Measurements from ENCODE around the gene SWT1. TPM values are rescaled to one million over a fixed set of nuclear protein-coding genes. Genes with fewer than 3 reads are reported as not detected.

Gene SWT1
- total and polyA plus RNA-seq, 2 of the 13 experiments (the other 11 are each of a cell fraction or from before 2014, with no cell fraction given): 1.7 to 2.5 TPM

- BruUV-seq (replicated peaks): no TSS peak
- ATAC-seq (no peak), DNase-seq (ENCODE audit: low spot score) (no peak), FAIRE-seq (no peak)
- Histone ChIP-seq H3K4me1 (ENCODE audit: insufficient read depth, low read length) (peaks cover 10% of the 10 kb centered on the region), H3K4me3 (replicated peaks in 1 of 3; ENCODE audit: insufficient read depth in 1 of 3, low read depth in 2 of 3, low read length in 3 of 3) (no peak overlapping the region), H3K79me2 (ENCODE audit: insufficient read depth, low read length) (no peaks in the 10 kb centered on the region), H3K27ac (ENCODE audit: extremely low read length, insufficient read depth, low read length) (no peak overlapping the region), H3K27me3 (ENCODE audit: control insufficient read depth in 1 of 2, insufficient read depth in 2 of 2, low read length in 2 of 2) (no peaks in the 10 kb centered on the region), H2AFZ (ENCODE audit: low read length) (no peak overlapping the region), H3K4me2 (ENCODE audit: low read depth, low read length) (no peak overlapping the region), H3K9me3 (ENCODE audit: low read length) (no peaks in the 10 kb centered on the region), H3K9ac (ENCODE audit: insufficient read depth, low read depth, low read length) (no peak overlapping the region), H4K20me1 (ENCODE audit: insufficient read depth, low read length) (no peaks in the 10 kb centered on the region), H3K36me3 (replicated peaks in 1 of 2; ENCODE audit: control insufficient read depth in 1 of 2, insufficient read depth in 2 of 2, low read length in 2 of 2) (no peaks in the 10 kb centered on the region)
- CTCF ChIA-PET (ENCODE audit: low intra/inter-chr PET ratio, low total read pairs): no interaction called here
- in situ Hi-C loops (cut with HindIII; ENCODE audit: extremely low pct_ligation_motif_present, low pct_unique_long_range_greater_than_20kb) (no loop called here), intact Hi-C loops (cut with micrococcal nuclease; ENCODE audit: unreplicated experiment) (no loop called here)
- POLR2A ChIA-PET: no interaction called here
- TF ChIP-seq ZNF256 (CRISPR knock-in tag; conservative IDR thresholded peaks at IDR 0.05): no peak
- TF ChIP-seq ZFP36 (IDR thresholded peaks at IDR 0.05; ENCODE audit: borderline replicate concordance, low read depth, low read length, partially characterized antibody): no peak
- TF ChIP-seq ZNF572 (CRISPR knock-in tag; IDR thresholded peaks at IDR 0.05): no peak
- TF ChIP-seq NR2F2 (IDR thresholded peaks at IDR 0.05; ENCODE audit: borderline replicate concordance, low read depth): no peak
- WGBS (ENCODE audit: low lambda C conversion rate): 99% methylated on average over 3 of the region's 3 CpGs
Observed at GRCh38 chr1:185244015-185244747, 87.2 kb downstream of the SWT1 start.

GRCh38 chr1:185245466-185245865, 88.5 kb downstream of the SWT1 start:
- no peak overlapping the region for H3K27ac ChIP-seq (ENCODE audit: extremely low read length, insufficient read depth, low read length)
- TF ChIP-seq, protein P1, sequence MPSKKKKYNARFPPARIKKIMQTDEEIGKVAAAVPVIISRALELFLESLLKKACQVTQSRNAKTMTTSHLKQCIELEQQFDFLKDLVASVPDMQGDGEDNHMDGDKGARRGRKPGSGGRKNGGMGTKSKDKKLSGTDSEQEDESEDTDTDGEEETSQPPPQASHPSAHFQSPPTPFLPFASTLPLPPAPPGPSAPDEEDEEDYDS (CRISPR knock-in tag; IDR thresholded peaks at IDR 0.05): no peak
- TF ChIP-seq, protein P2, sequence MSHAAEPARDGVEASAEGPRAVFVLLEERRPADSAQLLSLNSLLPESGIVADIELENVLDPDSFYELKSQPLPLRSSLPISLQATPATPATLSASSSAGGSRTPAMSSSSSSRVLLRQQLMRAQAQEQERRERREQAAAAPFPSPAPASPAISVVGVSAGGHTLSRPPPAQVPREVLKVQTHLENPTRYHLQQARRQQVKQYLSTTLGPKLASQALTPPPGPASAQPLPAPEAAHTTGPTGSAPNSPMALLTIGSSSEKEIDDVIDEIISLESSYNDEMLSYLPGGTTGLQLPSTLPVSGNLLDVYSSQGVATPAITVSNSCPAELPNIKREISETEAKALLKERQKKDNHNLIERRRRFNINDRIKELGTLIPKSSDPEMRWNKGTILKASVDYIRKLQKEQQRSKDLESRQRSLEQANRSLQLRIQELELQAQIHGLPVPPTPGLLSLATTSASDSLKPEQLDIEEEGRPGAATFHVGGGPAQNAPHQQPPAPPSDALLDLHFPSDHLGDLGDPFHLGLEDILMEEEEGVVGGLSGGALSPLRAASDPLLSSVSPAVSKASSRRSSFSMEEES (CRISPR knock-in tag; IDR thresholded peaks at IDR 0.05): no peak
- TF ChIP-seq NFKBIZ (CRISPR knock-in tag; IDR thresholded peaks at IDR 0.05) (no peak), EZH2 (conservative IDR thresholded peaks at IDR 0.05; ENCODE audit: low read depth, low read length) (no peak), ZNF674 (CRISPR knock-in tag; IDR thresholded peaks at IDR 0.05; ENCODE audit: low read depth) (no peak)
- 88% methylated on average over 2 of the region's 2 CpGs for WGBS (ENCODE audit: low lambda C conversion rate)
- H3K27me3 ChIP-seq (ENCODE audit: control insufficient read depth in 1 of 2, insufficient read depth in 2 of 2, low read length in 2 of 2): no peaks in the 10 kb centered on the region
- FAIRE-seq (no peak), ATAC-seq (no peak), DNase-seq (ENCODE audit: low spot score) (no peak)
- no peaks in the 10 kb centered on the region for H3K9me3 ChIP-seq (ENCODE audit: low read length)
- in situ Hi-C loops (cut with HindIII; ENCODE audit: extremely low pct_ligation_motif_present, low pct_unique_long_range_greater_than_20kb): no loop called here
- ChIA-PET CTCF (ENCODE audit: low intra/inter-chr PET ratio, low total read pairs) (no interaction called here), POLR2A (no interaction called here)
- H3K9ac ChIP-seq (ENCODE audit: insufficient read depth, low read depth, low read length): no peak overlapping the region
- no peak overlapping the region for H3K4me3 ChIP-seq (replicated peaks in 1 of 3; ENCODE audit: insufficient read depth in 1 of 3, low read depth in 2 of 3, low read length in 3 of 3)
- peaks cover 9% of the 10 kb centered on the region for H3K4me1 ChIP-seq (ENCODE audit: insufficient read depth, low read length)
- no peak overlapping the region for H2AFZ ChIP-seq (ENCODE audit: low read length)
- BruUV-seq (replicated peaks): no TSS peak
- intact Hi-C loops (cut with micrococcal nuclease; ENCODE audit: unreplicated experiment): no loop called here
- H3K4me2 ChIP-seq (ENCODE audit: low read depth, low read length): no peak overlapping the region
- H3K36me3 ChIP-seq (replicated peaks in 1 of 2; ENCODE audit: control insufficient read depth in 1 of 2, insufficient read depth in 2 of 2, low read length in 2 of 2): no peaks in the 10 kb centered on the region
- H4K20me1 ChIP-seq (ENCODE audit: insufficient read depth, low read length): no peaks in the 10 kb centered on the region
- no peaks in the 10 kb centered on the region for H3K79me2 ChIP-seq (ENCODE audit: insufficient read depth, low read length)

All from HepG2 (cell line).